Measurements from ENCODE around the gene GAPVD1. TPM values are rescaled to one million over a fixed set of nuclear protein-coding genes. Genes with fewer than 3 reads are reported as not detected.

Gene GAPVD1
- total RNA-seq, 2 experiments from 2014 or later, result 29.6 to 44.5 TPM

- H3K4me1 ChIP-seq (ENCODE audit: insufficient read depth, low read length, poor library complexity, severe bottlenecking), result no peaks in the 10 kb centered on the region
- H3K9me3 ChIP-seq (ENCODE audit: low read length), result no peaks in the 10 kb centered on the region
- no peak overlapping the region for H3K4me3 ChIP-seq (ENCODE audit: low read depth, low read length, poor library complexity, severe bottlenecking)
- CTCF ChIA-PET (ENCODE audit: unreplicated experiment), result no interaction called here
- H2AFZ ChIP-seq (ENCODE audit: low read length), result no peak overlapping the region
- intact Hi-C loops (cut with micrococcal nuclease; ENCODE audit: unreplicated experiment), result no loop called here
- H3K27ac ChIP-seq (ENCODE audit: low read depth, low read length, poor library complexity, severe bottlenecking), result no peak overlapping the region
- no peak for TF ChIP-seq EZH2phosphoT487 (IDR thresholded peaks at IDR 0.05; ENCODE audit: borderline replicate concordance, low read depth, low read length)
- TF ChIP-seq CTCF (conservative IDR thresholded peaks at IDR 0.05; ENCODE audit: low read length), result no peak
- H3K36me3 ChIP-seq (ENCODE audit: insufficient read depth, low read length), result peaks cover 7% of the 10 kb centered on the region
- no peak overlapping the region for H3K4me2 ChIP-seq (ENCODE audit: low read length)
- no TSS peak for BruUV-seq (replicated peaks)
- no peaks in the 10 kb centered on the region for H3K9me2 ChIP-seq (ENCODE audit: insufficient read depth, low read length)
- no peaks in the 10 kb centered on the region for H4K20me1 ChIP-seq (ENCODE audit: insufficient read depth, low read length)
- H3K79me2 ChIP-seq (ENCODE audit: insufficient read depth, low read depth, low read length), result peaks cover 37% of the 10 kb centered on the region; the same call in 1 of the 2 replicates
- no peak for DNase-seq (ENCODE audit: low spot score)
- POLR2A ChIA-PET, result no interaction called here
These were observed 15.1 kb downstream of the GAPVD1 start for GRCh38 chr9:125276771-125277170.

GRCh38 chr9:125277411-125277810 lies 15.8 kb downstream of the GAPVD1 start:
- no peak overlapping the region for H3K4me2 ChIP-seq (ENCODE audit: low read length)
- ChIA-PET CTCF (ENCODE audit: unreplicated experiment) (no interaction called here), POLR2A (no interaction called here)
- no peak overlapping the region for H3K4me3 ChIP-seq (ENCODE audit: low read depth, low read length, poor library complexity, severe bottlenecking)
- intact Hi-C loops (cut with micrococcal nuclease; ENCODE audit: unreplicated experiment), result no loop called here
- no peak for DNase-seq (ENCODE audit: low spot score)
- peaks cover 36% of the 10 kb centered on the region; the same call in 1 of the 2 replicates for H3K79me2 ChIP-seq (ENCODE audit: insufficient read depth, low read depth, low read length)
- no peaks in the 10 kb centered on the region for H3K9me3 ChIP-seq (ENCODE audit: low read length)
- peaks cover 6% of the 10 kb centered on the region; the same call in 1 of the 2 replicates for H3K36me3 ChIP-seq (ENCODE audit: insufficient read depth, low read length)
- no peak overlapping the region for H2AFZ ChIP-seq (ENCODE audit: low read length)
- no TSS peak for BruUV-seq (replicated peaks)
- no peak overlapping the region for H3K27ac ChIP-seq (ENCODE audit: low read depth, low read length, poor library complexity, severe bottlenecking)
- H4K20me1 ChIP-seq (ENCODE audit: insufficient read depth, low read length), result no peaks in the 10 kb centered on the region
- TF ChIP-seq EZH2phosphoT487 (IDR thresholded peaks at IDR 0.05; ENCODE audit: borderline replicate concordance, low read depth, low read length) (no peak), CTCF (conservative IDR thresholded peaks at IDR 0.05; ENCODE audit: low read length) (no peak)
- no peaks in the 10 kb centered on the region for H3K9me2 ChIP-seq (ENCODE audit: insufficient read depth, low read length)
- H3K4me1 ChIP-seq (ENCODE audit: insufficient read depth, low read length, poor library complexity, severe bottlenecking), result no peaks in the 10 kb centered on the region

- Histone ChIP-seq H3K79me2 (ENCODE audit: insufficient read depth, low read depth, low read length) (peaks cover 20% of the 10 kb centered on the region; the same call in 1 of the 2 replicates), H3K4me1 (ENCODE audit: insufficient read depth, low read length, poor library complexity, severe bottlenecking) (no peaks in the 10 kb centered on the region), H2AFZ (ENCODE audit: low read length) (no peak overlapping the region), H3K9me2 (ENCODE audit: insufficient read depth, low read length) (no peaks in the 10 kb centered on the region), H3K27ac (ENCODE audit: low read depth, low read length, poor library complexity, severe bottlenecking) (no peak overlapping the region), H3K9me3 (ENCODE audit: low read length) (no peaks in the 10 kb centered on the region), H3K4me2 (ENCODE audit: low read length) (no peak overlapping the region), H3K4me3 (ENCODE audit: low read depth, low read length, poor library complexity, severe bottlenecking) (no peak overlapping the region), H4K20me1 (ENCODE audit: insufficient read depth, low read length) (0 out of 2 replicates have a peak, but pooled peaks cover 3% of the 10 kb centered on the region), H3K36me3 (ENCODE audit: insufficient read depth, low read length) (peaks cover 6% of the 10 kb centered on the region; the same call in 1 of the 2 replicates)
- ChIA-PET CTCF (ENCODE audit: unreplicated experiment) (no interaction called here), POLR2A (interaction anchor here (0.6 to 1.0 kb wide), 2 partner anchors 15 to 24 kb away, joined by 3 to 4 read pairs; no protein-coding TSS in a partner anchor)
- intact Hi-C loops (cut with micrococcal nuclease; ENCODE audit: unreplicated experiment), result no loop called here
- no peak for DNase-seq (ENCODE audit: low spot score)
- BruUV-seq (replicated peaks), result no TSS peak
- TF ChIP-seq CTCF (conservative IDR thresholded peaks at IDR 0.05; ENCODE audit: low read length) (no peak), EZH2phosphoT487 (IDR thresholded peaks at IDR 0.05; ENCODE audit: borderline replicate concordance, low read depth, low read length) (no peak)
These were observed 19.3 kb downstream of the GAPVD1 start for GRCh38 chr9:125280945-125281344.

Measured in OCI-LY7 (cell line).